Inflammatory macrophage (primary cell): ENCODE results near the gene CCDC190.
"Not testable (repeated sequence)": the region's sequence is repeated elsewhere in the genome, so short reads cannot be mapped to it uniquely, and the experiment has no call there.

Source experiments
- DNase-seq, 2 donors: peaks; one replicate each; pipeline ENCODE4 v3.0.0-alpha.2; 2020 to 2022
- total RNA-seq, 18 experiments: gene quantifications; one replicate each; lab custom pipeline; 2026; ENCODE audit warnings: mixed read lengths in 6 of 18, inconsistent platforms in 2 of 18; lab: John Stamatoyannopoulos, UW

Gene CCDC190
- 0 to 0.39 (median 0.04) reads per million in 18 experiments for total RNA-seq

GRCh38 chr1:162861101-162861500, at the start of gene CCDC190:
Gene CCDC190 (minus strand): TSS chr1:162861175. CDS start chr1:162859646, 1,529 bp downstream.
- no peak for DNase-seq

- no peak for DNase-seq
Measured at GRCh38 chr1:162910161-162910560, 49.2 kb upstream of the CCDC190 start.

GRCh38 chr1:162908780-162909179, 47.8 kb upstream of the CCDC190 start:
- no peak for DNase-seq

- DNase-seq, result no peak
Measured at GRCh38 chr1:162908236-162908635, 47.3 kb upstream of the CCDC190 start.

- DNase-seq, result no peak
Measured at GRCh38 chr1:162906485-162906884, 45.5 kb upstream of the CCDC190 start.

- no peak for DNase-seq
Measured at GRCh38 chr1:162905174-162906158, 44.5 kb upstream of the CCDC190 start.

GRCh38 chr1:162904579-162904978, 43.6 kb upstream of the CCDC190 start:
- no peak for DNase-seq

- no peak for DNase-seq
Measured at GRCh38 chr1:162904023-162904422, 43.0 kb upstream of the CCDC190 start.

- no peak for DNase-seq
Measured at GRCh38 chr1:162903246-162903645, 42.3 kb upstream of the CCDC190 start.

- peak; percentile 34 to 39 for DNase-seq
Measured at GRCh38 chr1:162902416-162902815, 41.4 kb upstream of the CCDC190 start.

- DNase-seq, result no peak
Measured at GRCh38 chr1:162901243-162901642, 40.3 kb upstream of the CCDC190 start.

GRCh38 chr1:162899422-162900146, 38.6 kb upstream of the CCDC190 start:
- no peak for DNase-seq

GRCh38 chr1:162893612-162893908, 32.6 kb upstream of the CCDC190 start:
- DNase-seq, result no peak

- peak; percentile 45 to 56 for DNase-seq
Measured at GRCh38 chr1:162892906-162893611, 32.1 kb upstream of the CCDC190 start.

- no peak for DNase-seq
Measured at GRCh38 chr1:162889989-162890388, 29.0 kb upstream of the CCDC190 start.

- DNase-seq, result no peak
Measured at GRCh38 chr1:162886705-162887104, 25.7 kb upstream of the CCDC190 start.

GRCh38 chr1:162885265-162885664, 24.3 kb upstream of the CCDC190 start:
- no peak for DNase-seq

- DNase-seq, result no peak
Measured at GRCh38 chr1:162884831-162885230, 23.9 kb upstream of the CCDC190 start.

- no peak for DNase-seq
Measured at GRCh38 chr1:162882248-162882674, 21.3 kb upstream of the CCDC190 start.

GRCh38 chr1:162881590-162881989, 20.6 kb upstream of the CCDC190 start:
- DNase-seq, result no peak

- DNase-seq, result not testable (repeated sequence)
Measured at GRCh38 chr1:162880617-162881016, 19.6 kb upstream of the CCDC190 start.

GRCh38 chr1:162878000-162878596, 17.1 kb upstream of the CCDC190 start:
- DNase-seq, result peak; percentile 67 to 68

GRCh38 chr1:162877412-162877811, 16.4 kb upstream of the CCDC190 start:
- no peak for DNase-seq
